Naive thymus-derived CD4-positive, alpha-beta T cell (primary cell): ENCODE results near the gene CDCP2. TPM values are rescaled to one million over a fixed set of nuclear protein-coding genes. Genes with fewer than 3 reads are reported as not detected.

Source experiments
- ATAC-seq: fragments of 150-1000 bp; cut with Tn5 transposase; 2 replicates; pipeline ENCODE4 v1.10.0; 2021; ENCODE audit warnings: mild to moderate bottlenecking, moderate library complexity
- CTCF ChIA-PET: fragments of 350-600 bp; sonication (Branson Sonifier 250); formaldehyde crosslinking; loops from one replicate; lab custom pipeline; 2021; ENCODE audit warnings: antibody characterized with exemption; lab: Charles Lee
- POLR2A ChIA-PET: fragments of 350-600 bp; sonication (Branson Sonifier 250); formaldehyde crosslinking; loops from one replicate; lab custom pipeline; 2021; ENCODE audit warnings: antibody characterized with exemption, inconsistent platforms; lab: Charles Lee
- DNase-seq, 9 donors: peaks; one replicate each; pipeline versions ENCODE4 v3.0.0 to v3.0.0-alpha.2; 2020 to 2022; ENCODE audit warnings: mixed read lengths in 1 of 9
- H3K27ac ChIP-seq: one replicate; pipeline ENCODE4 v1.7.0; 2013; ENCODE audit warnings: mild to moderate bottlenecking, low read depth, low read length, moderate library complexity
- H3K27me3 ChIP-seq, 2 donors: one replicate each; pipeline ENCODE4 v1.7.0; 2013; ENCODE audit warnings: low read length in 2 of 2, mild to moderate bottlenecking in 2 of 2, moderate library complexity in 2 of 2; ENCODE audit not compliant: control insufficient read depth in 2 of 2, insufficient read depth in 2 of 2
- H3K36me3 ChIP-seq, 3 experiments: 1 replicate in 2 of 3; 2 replicates in 1 of 3; pipeline ENCODE4 v1.7.0; 2013; ENCODE audit warnings: low read length in 3 of 3, mild to moderate bottlenecking in 3 of 3, moderate library complexity in 1 of 3; ENCODE audit not compliant: insufficient read depth in 3 of 3, control insufficient read depth in 2 of 3
- H3K4me1 ChIP-seq, 2 donors: one replicate each; pipeline ENCODE4 v1.7.0; 2013; ENCODE audit warnings: low read length in 2 of 2, mild to moderate bottlenecking in 2 of 2, moderate library complexity in 1 of 2; ENCODE audit not compliant: control insufficient read depth in 2 of 2, insufficient read depth in 2 of 2
- H3K4me3 ChIP-seq: 2 replicates; pipeline ENCODE4 v1.7.0; 2013; ENCODE audit warnings: mild to moderate bottlenecking, low read length
- H3K9me3 ChIP-seq, 3 experiments: 1 replicate in 2 of 3; 2 replicates in 1 of 3; pipeline ENCODE4 v1.7.0; 2013; ENCODE audit warnings: low read length in 3 of 3; ENCODE audit not compliant: control insufficient read depth in 2 of 3
- H3K27ac Mint-ChIP-seq, 9 donors: one replicate each; pipeline ENCODE4 v1.8.0; 2020 to 2022; ENCODE audit warnings: mixed read lengths in 9 of 9, mild to moderate bottlenecking in 8 of 9, moderate library complexity in 5 of 9, inconsistent platforms in 2 of 9
- H3K27me3 Mint-ChIP-seq, 5 donors: one replicate each; pipeline ENCODE4 v1.8.0; 2021 to 2022; ENCODE audit warnings: mixed read lengths in 5 of 5, mild to moderate bottlenecking in 1 of 5
- H3K36me3 Mint-ChIP-seq, 5 donors: one replicate each; pipeline ENCODE4 v1.8.0; 2020 to 2022; ENCODE audit warnings: mixed read lengths in 5 of 5, mild to moderate bottlenecking in 3 of 5, inconsistent platforms in 1 of 5
- H3K4me1 Mint-ChIP-seq, 7 donors: one replicate each; pipeline ENCODE4 v1.8.0; 2020 to 2022; ENCODE audit warnings: mixed read lengths in 7 of 7, mild to moderate bottlenecking in 3 of 7, inconsistent platforms in 1 of 7
- H3K4me3 Mint-ChIP-seq, 10 donors: one replicate each; pipeline ENCODE4 v1.8.0; 2020 to 2022; ENCODE audit warnings: mild to moderate bottlenecking in 10 of 10, mixed read lengths in 10 of 10, moderate library complexity in 6 of 10, inconsistent platforms in 2 of 10
- H3K9me3 Mint-ChIP-seq, 11 donors: one replicate each; pipeline ENCODE4 v1.8.0; 2020 to 2022; ENCODE audit warnings: mixed read lengths in 11 of 11, mild to moderate bottlenecking in 4 of 11, inconsistent platforms in 1 of 11, moderate library complexity in 1 of 11
- intact Hi-C, 2 donors: fragments of 100-400 bp; cut with micrococcal nuclease; formaldehyde crosslinking; loops; one replicate each; pipeline ENCODE4 v1.15.1; 2023
- polyA plus RNA-seq, 2 donors: library from polyadenylated mRNA; unstranded; fragments of 300-500 nt; fragmentation: Illumina TruSeq; gene quantifications; one replicate each; pipeline ENCODE4 v1.2.3, GENCODE V29; 2021
- total RNA-seq, 6 experiments: library from RNA in 5 of 6; stranded (reverse) in 5 of 6; gene quantifications; 1 replicate in 5 of 6; 2 replicates in 1 of 6; pipeline ENCODE4 v1.2.3 and lab custom pipeline; 2021 to 2026

Gene CDCP2
- total and polyA plus RNA-seq, 7 experiments from 2014 or later, result 0.22 to 0.30 TPM; not detected in 5

GRCh38 chr1:54103414-54103813 is 49.4 kb downstream of the CDCP2 start:
- no peak for DNase-seq
- H3K9me3 ChIP-seq, result no peaks in the 10 kb centered on the region
- H3K27me3 ChIP-seq, result no peaks in the 10 kb centered on the region
- Mint-ChIP-seq H3K36me3 (peaks cover 10 to 40% (median 30%) of the 10 kb centered on the region in 5 donors), H3K9me3 (peaks cover 0 to 2% (median 0%) of the 10 kb centered on the region in 11 donors), H3K27ac (peak overlapping the region in 1 of 9 donors; percentile 26), H3K27me3 (no peaks in the 10 kb centered on the region), H3K4me1 (peaks cover 0 to 7% (median 6%) of the 10 kb centered on the region in 7 donors), H3K4me3 (no peak overlapping the region)
- POLR2A ChIA-PET, result no interaction called here
- intact Hi-C loops, result no loop called here
- peaks cover 0 to 12% (median 3%) of the 10 kb centered on the region in 3 experiments for H3K36me3 ChIP-seq
- no peak for ATAC-seq
- H3K27ac ChIP-seq, result no peak overlapping the region
- H3K4me1 ChIP-seq, result no peaks in the 10 kb centered on the region
- CTCF ChIA-PET, result no interaction called here
- no peak overlapping the region for H3K4me3 ChIP-seq

- intact Hi-C loops, result no loop called here
- Histone ChIP-seq H3K36me3 (peaks cover 0 to 27% (median 3%) of the 10 kb centered on the region in 3 experiments), H3K27ac (no peak overlapping the region), H3K27me3 (no peaks in the 10 kb centered on the region), H3K9me3 (no peaks in the 10 kb centered on the region), H3K4me3 (no peak overlapping the region), H3K4me1 (no peaks in the 10 kb centered on the region)
- no peak for DNase-seq
- CTCF ChIA-PET, result no interaction called here
- Mint-ChIP-seq H3K4me3 (no peak overlapping the region), H3K9me3 (peaks cover 0 to 2% (median 0%) of the 10 kb centered on the region in 11 donors), H3K4me1 (peaks cover 0 to 8% (median 6%) of the 10 kb centered on the region in 7 donors), H3K36me3 (peaks cover 10 to 59% (median 35%) of the 10 kb centered on the region in 5 donors), H3K27ac (peak overlapping the region in 1 of 9 donors; percentile 0), H3K27me3 (no peaks in the 10 kb centered on the region)
- no peak for ATAC-seq
- POLR2A ChIA-PET, result no interaction called here
Measured at GRCh38 chr1:54100500-54100899, 52.3 kb downstream of the CDCP2 start.

- CTCF ChIA-PET, result no interaction called here
- H3K4me3 Mint-ChIP-seq, result no peak overlapping the region
- POLR2A ChIA-PET, result no interaction called here
- H3K9me3 Mint-ChIP-seq, result peaks cover 0 to 2% (median 0%) of the 10 kb centered on the region in 11 donors
- Histone ChIP-seq H3K9me3 (no peaks in the 10 kb centered on the region), H3K4me3 (no peak overlapping the region), H3K27me3 (no peaks in the 10 kb centered on the region), H3K27ac (no peak overlapping the region), H3K4me1 (no peaks in the 10 kb centered on the region), H3K36me3 (peaks cover 0 to 32% (median 3%) of the 10 kb centered on the region in 3 experiments)
- intact Hi-C loops, result no loop called here
- no peaks in the 10 kb centered on the region for H3K27me3 Mint-ChIP-seq
- ATAC-seq, result no peak
- peak overlapping the region in 2 of 9 donors; percentile 29 to 42 for H3K27ac Mint-ChIP-seq
- peaks cover 0 to 8% (median 6%) of the 10 kb centered on the region in 7 donors for H3K4me1 Mint-ChIP-seq
- DNase-seq, result no peak
- H3K36me3 Mint-ChIP-seq, result peaks cover 10 to 63% (median 35%) of the 10 kb centered on the region in 5 donors
Measured at GRCh38 chr1:54099061-54099610, 53.7 kb downstream of the CDCP2 start.

- Histone ChIP-seq H3K4me1 (no peaks in the 10 kb centered on the region), H3K27ac (no peak overlapping the region), H3K27me3 (no peaks in the 10 kb centered on the region), H3K36me3 (peaks cover 0 to 24% (median 3%) of the 10 kb centered on the region in 3 experiments), H3K9me3 (no peaks in the 10 kb centered on the region), H3K4me3 (no peak overlapping the region)
- DNase-seq, result no peak
- Mint-ChIP-seq H3K36me3 (peaks cover 4 to 55% (median 25%) of the 10 kb centered on the region in 5 donors), H3K27me3 (no peaks in the 10 kb centered on the region), H3K4me1 (peaks cover 0 to 11% (median 6%) of the 10 kb centered on the region in 7 donors), H3K27ac (no peak overlapping the region), H3K4me3 (no peak overlapping the region), H3K9me3 (peaks cover 0 to 1% (median 0%) of the 10 kb centered on the region in 11 donors)
- ATAC-seq, result no peak
- POLR2A ChIA-PET, result no interaction called here
- CTCF ChIA-PET, result no interaction called here
- intact Hi-C loops, result no loop called here
Measured at GRCh38 chr1:54096877-54097240, 55.9 kb downstream of the CDCP2 start.

GRCh38 chr1:54096227-54096876 is 56.4 kb downstream of the CDCP2 start:
- intact Hi-C loops, result no loop called here
- POLR2A ChIA-PET, result no interaction called here

GRCh38 chr1:54095546-54096226 is 57.1 kb downstream of the CDCP2 start:
- DNase-seq, result no peak
- H3K4me3 Mint-ChIP-seq, result no peak overlapping the region

More at GRCh38 chr1:54096227-54096876, 56.4 kb downstream of the CDCP2 start:
- Mint-ChIP-seq H3K27ac (peak overlapping the region in 1 of 9 donors; percentile 24), H3K4me3 (no peak overlapping the region), H3K27me3 (no peaks in the 10 kb centered on the region), H3K9me3 (peaks cover 0 to 1% (median 0%) of the 10 kb centered on the region in 11 donors), H3K4me1 (peaks cover 0 to 11% (median 6%) of the 10 kb centered on the region in 7 donors), H3K36me3 (peaks cover 4 to 56% (median 23%) of the 10 kb centered on the region in 5 donors)
- Histone ChIP-seq H3K4me1 (no peaks in the 10 kb centered on the region), H3K36me3 (peaks cover 0 to 25% (median 3%) of the 10 kb centered on the region in 3 experiments), H3K4me3 (no peak overlapping the region), H3K27ac (no peak overlapping the region), H3K9me3 (no peaks in the 10 kb centered on the region), H3K27me3 (no peaks in the 10 kb centered on the region)
- CTCF ChIA-PET, result no interaction called here
- DNase-seq (no peak), ATAC-seq (no peak)

More at GRCh38 chr1:54095546-54096226, 57.1 kb downstream of the CDCP2 start:
- ChIA-PET POLR2A (no interaction called here), CTCF (interaction anchor here (0.7 kb wide), 1 partner anchor 10 kb away, joined by 3 read pairs; no protein-coding TSS in a partner anchor)
- Histone ChIP-seq H3K36me3 (peaks cover 0 to 25% (median 3%) of the 10 kb centered on the region in 3 experiments), H3K4me3 (no peak overlapping the region), H3K4me1 (no peaks in the 10 kb centered on the region), H3K9me3 (no peaks in the 10 kb centered on the region), H3K27me3 (no peaks in the 10 kb centered on the region), H3K27ac (no peak overlapping the region)
- Mint-ChIP-seq H3K27ac (peak overlapping the region in 2 of 9 donors; percentile 13 to 23), H3K27me3 (no peaks in the 10 kb centered on the region), H3K4me1 (peaks cover 0 to 11% (median 6%) of the 10 kb centered on the region in 7 donors), H3K9me3 (peaks cover 0 to 1% (median 0%) of the 10 kb centered on the region in 11 donors), H3K36me3 (peaks cover 4 to 52% (median 19%) of the 10 kb centered on the region in 5 donors)
- intact Hi-C loops, result no loop called here
- ATAC-seq, result peak; percentile 76
